NT2/D1 (cell line): ENCODE data around the gene CXCR4.

ENCODE experiments used
- DNase-seq: peaks from one replicate; pipeline ENCODE4 v3.0.0-alpha.2; 2011; ENCODE audit warnings: low read depth, low spot score
- H3K27me3 ChIP-seq: 2 replicates; pipeline ENCODE4 v1.6.0; 2011; ENCODE audit warnings: mild to moderate bottlenecking; ENCODE audit not compliant: insufficient read length, insufficient read depth
- H3K36me3 ChIP-seq: 2 replicates; pipeline ENCODE4 v1.6.1; 2011; ENCODE audit warnings: mild to moderate bottlenecking, low read length, mixed read lengths; ENCODE audit not compliant: insufficient read depth, insufficient read length
- H3K4me1 ChIP-seq: 2 replicates; pipeline ENCODE4 v1.5.1; 2011; ENCODE audit not compliant: insufficient read depth, insufficient read length
- H3K4me3 ChIP-seq: 2 replicates; pipeline ENCODE4 v1.5.1; 2011; ENCODE audit warnings: low read depth; ENCODE audit not compliant: insufficient read length
- H3K9ac ChIP-seq: 2 replicates; pipeline ENCODE4 v1.6.0; 2011; ENCODE audit warnings: low read depth; ENCODE audit not compliant: insufficient read length
- H3K9me3 ChIP-seq: 2 replicates; pipeline ENCODE4 v1.5.1; 2011; ENCODE audit warnings: mild to moderate bottlenecking, low read length; ENCODE audit not compliant: insufficient read depth
- SUZ12 ChIP-seq: IDR thresholded peaks from 2 replicates; pipeline ENCODE4 v1.6.1; 2011; ENCODE audit not compliant: insufficient read length, insufficient read depth; ENCODE audit errors: extremely low read depth
- YY1 ChIP-seq: IDR thresholded peaks from 2 replicates; pipeline ENCODE4 v1.6.1; 2011; ENCODE audit not compliant: insufficient read length, insufficient read depth
- ZNF274 ChIP-seq: IDR thresholded peaks from 2 replicates; pipeline ENCODE4 v1.6.1; 2011; ENCODE audit warnings: mild to moderate bottlenecking, low read depth, low read length

The CXCR4 gene

GRCh38 chr2:136117909-136118818 lies at the start of gene CXCR4:
CXCR4 (minus strand) TSS chr2:136118149; CDS start chr2:136118060, 89 bp downstream.
- H3K4me1 ChIP-seq = no peaks in the 10 kb centered on the region
- H3K36me3 ChIP-seq = peaks cover 20% of the 10 kb centered on the region
- H3K9me3 ChIP-seq = no peaks in the 10 kb centered on the region
- H3K4me3 ChIP-seq = peak within 1 kb of the TSS; percentile 64
- peak; percentile 85 for DNase-seq
- no peak for TF ChIP-seq ZNF274
- peak; percentile 1 for TF ChIP-seq SUZ12
- TF ChIP-seq YY1 = no peak
- H3K27me3 ChIP-seq = peaks cover 59% of the 10 kb centered on the region
- H3K9ac ChIP-seq = peak within 1 kb of the TSS; percentile 68

- Histone ChIP-seq H3K9me3 (no peaks in the 10 kb centered on the region), H3K27me3 (no peaks in the 10 kb centered on the region), H3K9ac (no peak overlapping the region), H3K4me3 (no peak overlapping the region), H3K36me3 (no peaks in the 10 kb centered on the region), H3K4me1 (no peaks in the 10 kb centered on the region)
- no peak for TF ChIP-seq SUZ12
- no peak for DNase-seq
These were observed 46.4 kb upstream of the CXCR4 start for GRCh38 chr2:136164280-136164776.

- Histone ChIP-seq H3K4me1 (no peaks in the 10 kb centered on the region), H3K9me3 (no peaks in the 10 kb centered on the region), H3K27me3 (no peaks in the 10 kb centered on the region), H3K4me3 (no peak overlapping the region), H3K36me3 (no peaks in the 10 kb centered on the region), H3K9ac (no peak overlapping the region)
- no peak for DNase-seq
- TF ChIP-seq SUZ12 (no peak), YY1 (no peak), ZNF274 (no peak)
These were observed 44.5 kb upstream of the CXCR4 start for GRCh38 chr2:136162438-136162837.

GRCh38 chr2:136156411-136156810 lies 38.5 kb upstream of the CXCR4 start:
- H3K36me3 ChIP-seq = no peaks in the 10 kb centered on the region
- TF ChIP-seq YY1 (no peak), SUZ12 (no peak), ZNF274 (no peak)

GRCh38 chr2:136154384-136154783 lies 36.4 kb upstream of the CXCR4 start:
- TF ChIP-seq SUZ12 (no peak), ZNF274 (no peak), YY1 (no peak)
- no peak overlapping the region for H3K4me3 ChIP-seq
- H3K4me1 ChIP-seq = no peaks in the 10 kb centered on the region
- H3K36me3 ChIP-seq = no peaks in the 10 kb centered on the region
- no peak for DNase-seq
- no peak overlapping the region for H3K9ac ChIP-seq
- H3K27me3 ChIP-seq = no peaks in the 10 kb centered on the region
- no peaks in the 10 kb centered on the region for H3K9me3 ChIP-seq

More at GRCh38 chr2:136156411-136156810, 38.5 kb upstream of the CXCR4 start:
- Histone ChIP-seq H3K4me3 (no peak overlapping the region), H3K9ac (no peak overlapping the region), H3K4me1 (no peaks in the 10 kb centered on the region), H3K27me3 (no peaks in the 10 kb centered on the region), H3K9me3 (no peaks in the 10 kb centered on the region)
- no peak for DNase-seq

GRCh38 chr2:136151021-136151971 lies 33.3 kb upstream of the CXCR4 start:
- Histone ChIP-seq H3K4me1 (no peaks in the 10 kb centered on the region), H3K36me3 (no peaks in the 10 kb centered on the region), H3K9me3 (no peaks in the 10 kb centered on the region), H3K9ac (no peak overlapping the region), H3K4me3 (no peak overlapping the region), H3K27me3 (no peaks in the 10 kb centered on the region)
- TF ChIP-seq ZNF274 = no peak
- TF ChIP-seq SUZ12 = no peak
- no peak for TF ChIP-seq YY1
- no peak for DNase-seq

- no peak for DNase-seq
- no peaks in the 10 kb centered on the region for H3K4me1 ChIP-seq
- H3K9ac ChIP-seq = no peak overlapping the region
- TF ChIP-seq SUZ12 (no peak), YY1 (no peak), ZNF274 (no peak)
- H3K9me3 ChIP-seq = no peaks in the 10 kb centered on the region
- H3K4me3 ChIP-seq = no peak overlapping the region
- H3K27me3 ChIP-seq = no peaks in the 10 kb centered on the region
- H3K36me3 ChIP-seq = no peaks in the 10 kb centered on the region
These were observed 31.1 kb upstream of the CXCR4 start for GRCh38 chr2:136149011-136149410.
